HepG2 (cell line): ENCODE data around the gene SPCS1. TPM values are rescaled to one million over a fixed set of nuclear protein-coding genes. Genes with fewer than 3 reads are reported as not detected.

Experiments used
- AKAP8 ChIP-seq: sonication (generic); formaldehyde crosslinking; IDR thresholded peaks from 2 replicates; pipeline ENCODE4 v1.5.1; 2020; ENCODE audit warnings: mild to moderate bottlenecking, missing genetic modification reagents
- CTCF ChIP-seq: sonication (generic); formaldehyde crosslinking; IDR thresholded peaks from 2 replicates; pipeline ENCODE4 v1.5.0; 2020; ENCODE audit warnings: mild to moderate bottlenecking, missing genetic modification reagents, moderate library complexity
- FOXA3 ChIP-seq: IDR thresholded peaks from 2 replicates; pipeline ENCODE4 v1.6.1; 2016; ENCODE audit warnings: missing genetic modification reagents, missing compliant biosample characterization
- FOXK2 ChIP-seq: fragments of 450-650 bp; IDR thresholded peaks from 2 replicates; pipeline ENCODE4 v1.6.1; 2016
- NCOA5 ChIP-seq: sonication (generic); formaldehyde crosslinking; IDR thresholded peaks from 2 replicates; pipeline ENCODE4 v1.4.0; 2020; ENCODE audit warnings: missing genetic modification reagents
- NFATC3 ChIP-seq: sonication (generic); formaldehyde crosslinking; IDR thresholded peaks from 2 replicates; pipeline ENCODE4 v1.5.1; 2020; ENCODE audit warnings: mild to moderate bottlenecking, missing genetic modification reagents
- NFRKB ChIP-seq: fragments of 450-650 bp; IDR thresholded peaks from 2 replicates; pipeline ENCODE4 v1.6.1; 2017
- NKX3-1 ChIP-seq: sonication (generic); formaldehyde crosslinking; IDR thresholded peaks from 2 replicates; pipeline ENCODE4 v1.5.0; 2020; ENCODE audit warnings: missing genetic modification reagents
- SMC3 ChIP-seq: IDR thresholded peaks from 2 replicates; pipeline ENCODE4 v1.6.1; 2011; ENCODE audit warnings: low read length, improper control_type of control experiment
- STAT6 ChIP-seq: sonication (generic); formaldehyde crosslinking; IDR thresholded peaks from 2 replicates; pipeline ENCODE4 v1.4.0; 2020; ENCODE audit warnings: missing genetic modification reagents, mild to moderate bottlenecking, borderline replicate concordance
- ZBTB40 ChIP-seq, 2 experiments: fragments of 450-650 bp in 1 of 2; sonication (generic) in 1 of 2; formaldehyde crosslinking in 1 of 2; IDR thresholded peaks; 2 replicates each; pipeline versions ENCODE4 v1.6.1 to v1.8.0; 2016 to 2022; ENCODE audit warnings: antibody characterized with exemption in 1 of 2, mild to moderate bottlenecking in 1 of 2, missing genetic modification reagents in 1 of 2
- ZNF138 ChIP-seq: sonication (generic); formaldehyde crosslinking; IDR thresholded peaks from 2 replicates; pipeline ENCODE4 v1.5.0; 2020; ENCODE audit warnings: mild to moderate bottlenecking, low read depth, missing genetic modification reagents
- ZNF343 ChIP-seq: sonication (generic); formaldehyde crosslinking; IDR thresholded peaks from 2 replicates; pipeline ENCODE4 v1.4.0; 2020; ENCODE audit warnings: mild to moderate bottlenecking, missing genetic modification reagents
- ZNF350 ChIP-seq: sonication (generic); formaldehyde crosslinking; IDR thresholded peaks from 2 replicates; pipeline ENCODE4 v1.4.0; 2020; ENCODE audit warnings: mild to moderate bottlenecking, low read depth, missing genetic modification reagents, borderline replicate concordance
- ZNF605 ChIP-seq: sonication (generic); formaldehyde crosslinking; IDR thresholded peaks from 2 replicates; pipeline ENCODE4 v1.8.0; 2022; ENCODE audit warnings: mild to moderate bottlenecking, missing genetic modification reagents
- polyA plus RNA-seq, 8 experiments: library from polyadenylated mRNA; depleted of rRNA in 3 of 8; stranded (reverse) in 7 of 8; unstranded in 1 of 8; fragments of >200 nt; fragmentation: Illumina TruSeq in 4 of 8; extraction: Trizol in 4 of 8; gene quantifications; 2 replicates each; pipeline versions ENCODE4 v1.2.1 to v1.2.3, GENCODE V29; 2011 to 2016; ENCODE audit warnings: low read depth in 4 of 8, missing spikeins in 1 of 8, mixed read lengths in 1 of 8; ENCODE audit not compliant: insufficient read depth in 1 of 8
- total RNA-seq, 5 experiments: library from RNA; depleted of rRNA; stranded (reverse); fragments of >200 nt; fragmentation: Illumina TruSeq; extraction: Trizol; gene quantifications; 2 replicates each; pipeline ENCODE4 v1.2.3, GENCODE V29; 2016; ENCODE audit warnings: low read depth in 1 of 5

The SPCS1 gene
- total and polyA plus RNA-seq, 2 of the 13 experiments (the other 11 are each of a cell fraction or from before 2014, with no cell fraction given), result 84.6 to 120 TPM

- TF ChIP-seq NFRKB (no peak), CTCF (peak; percentile 27), ZNF138 (CRISPR knock-in tag) (0 out of 2 replicates have a peak, but pooled peaks have one; percentile 20), ZNF350 (CRISPR knock-in tag) (peak; percentile 73), NFATC3 (CRISPR knock-in tag) (no peak), FOXA3 (CRISPR knock-in tag) (peak; percentile 77), ZNF343 (CRISPR knock-in tag) (no peak), STAT6 (CRISPR knock-in tag) (0 out of 2 replicates have a peak, but pooled peaks have one; percentile 58), FOXK2 (peak; percentile 80), NKX3-1 (CRISPR knock-in tag) (peak; percentile 91; the same call in 1 of the 2 replicates), ZNF605 (CRISPR knock-in tag) (peak; percentile 97), AKAP8 (CRISPR knock-in tag) (no peak), ZBTB40 (IDR thresholded peaks at IDR 0.05) (no peak), ZBTB40 (CRISPR knock-in tag; IDR thresholded peaks at IDR 0.05) (peak; percentile 85), SMC3 (no peak), NCOA5 (no peak)
Measured at GRCh38 chr3:52685709-52686691, 19.9 kb upstream of the SPCS1 start, which contains the start of the genes GNL3 and PBRM1 (continued).
